Fibroblast of pulmonary artery (primary cell): ENCODE measurements around the gene RNASEH2C.
"Not testable (repeated sequence)": the region's sequence is repeated elsewhere in the genome, so short reads cannot be mapped to it uniquely, and the experiment has no call there.

Experiments
- DNase-seq: peaks from one replicate; pipeline ENCODE4 v3.0.0-alpha.2; 2010; ENCODE audit warnings: low read depth
- H3K4me3 ChIP-seq: replicated peaks from 2 replicates; pipeline ENCODE4 v1.5.1; 2011; ENCODE audit warnings: low read depth, mild to moderate bottlenecking, control low read depth, low read length, moderate library complexity
- TF ChIP-seq, protein P1 (sequence below): IDR thresholded peaks from 2 replicates; pipeline ENCODE4 v1.5.1; 2011; ENCODE audit warnings: mild to moderate bottlenecking, control low read depth, low read length, inconsistent platforms; ENCODE audit errors: missing control alignments

RNASEH2C gene

DNA sequence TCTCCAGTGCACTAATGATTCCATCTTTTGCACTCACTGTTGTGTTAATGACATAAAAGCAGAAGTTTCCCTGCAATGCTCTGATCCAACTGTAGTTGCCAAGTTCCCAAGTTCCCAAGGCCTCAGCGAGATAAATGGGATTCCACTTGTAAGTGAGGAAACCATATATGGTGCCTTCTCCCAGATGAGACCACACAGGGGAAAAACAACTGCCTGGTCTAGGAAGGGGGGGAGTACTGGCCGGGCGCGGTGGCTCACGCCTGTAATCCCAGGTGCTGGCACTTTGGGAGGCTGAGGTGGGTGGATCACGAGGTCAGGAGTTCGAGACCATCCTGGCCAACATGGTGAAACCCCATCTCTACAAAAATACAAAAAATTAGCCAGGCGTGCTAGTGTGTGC, 34.6 kb downstream of the RNASEH2C start:
- DNase-seq: no peak
- H3K4me3 ChIP-seq: no peak overlapping the region
- TF ChIP-seq, protein P1, sequence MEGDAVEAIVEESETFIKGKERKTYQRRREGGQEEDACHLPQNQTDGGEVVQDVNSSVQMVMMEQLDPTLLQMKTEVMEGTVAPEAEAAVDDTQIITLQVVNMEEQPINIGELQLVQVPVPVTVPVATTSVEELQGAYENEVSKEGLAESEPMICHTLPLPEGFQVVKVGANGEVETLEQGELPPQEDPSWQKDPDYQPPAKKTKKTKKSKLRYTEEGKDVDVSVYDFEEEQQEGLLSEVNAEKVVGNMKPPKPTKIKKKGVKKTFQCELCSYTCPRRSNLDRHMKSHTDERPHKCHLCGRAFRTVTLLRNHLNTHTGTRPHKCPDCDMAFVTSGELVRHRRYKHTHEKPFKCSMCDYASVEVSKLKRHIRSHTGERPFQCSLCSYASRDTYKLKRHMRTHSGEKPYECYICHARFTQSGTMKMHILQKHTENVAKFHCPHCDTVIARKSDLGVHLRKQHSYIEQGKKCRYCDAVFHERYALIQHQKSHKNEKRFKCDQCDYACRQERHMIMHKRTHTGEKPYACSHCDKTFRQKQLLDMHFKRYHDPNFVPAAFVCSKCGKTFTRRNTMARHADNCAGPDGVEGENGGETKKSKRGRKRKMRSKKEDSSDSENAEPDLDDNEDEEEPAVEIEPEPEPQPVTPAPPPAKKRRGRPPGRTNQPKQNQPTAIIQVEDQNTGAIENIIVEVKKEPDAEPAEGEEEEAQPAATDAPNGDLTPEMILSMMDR: no peak

DNA sequence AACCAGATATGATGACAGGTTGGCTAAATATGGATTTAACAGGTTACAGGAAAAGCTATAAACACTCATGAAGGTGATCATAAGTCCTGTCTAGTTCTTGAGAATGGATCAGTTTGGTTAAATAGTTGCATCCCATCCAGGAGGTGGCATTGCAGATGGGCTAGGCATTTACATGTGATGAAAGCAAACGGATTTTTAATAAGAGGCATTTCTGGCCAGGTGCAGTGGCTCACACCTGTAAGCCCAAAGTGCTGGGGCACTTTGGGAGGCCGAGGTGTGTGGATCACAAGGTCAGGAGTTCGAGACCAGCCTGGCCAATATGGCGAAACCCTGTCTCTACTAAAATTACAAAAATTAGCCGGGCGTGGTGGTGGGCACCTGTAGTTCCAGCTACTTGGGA, 37.1 kb downstream of the RNASEH2C start:
- H3K4me3 ChIP-seq, DNase-seq: not testable (repeated sequence)

DNA sequence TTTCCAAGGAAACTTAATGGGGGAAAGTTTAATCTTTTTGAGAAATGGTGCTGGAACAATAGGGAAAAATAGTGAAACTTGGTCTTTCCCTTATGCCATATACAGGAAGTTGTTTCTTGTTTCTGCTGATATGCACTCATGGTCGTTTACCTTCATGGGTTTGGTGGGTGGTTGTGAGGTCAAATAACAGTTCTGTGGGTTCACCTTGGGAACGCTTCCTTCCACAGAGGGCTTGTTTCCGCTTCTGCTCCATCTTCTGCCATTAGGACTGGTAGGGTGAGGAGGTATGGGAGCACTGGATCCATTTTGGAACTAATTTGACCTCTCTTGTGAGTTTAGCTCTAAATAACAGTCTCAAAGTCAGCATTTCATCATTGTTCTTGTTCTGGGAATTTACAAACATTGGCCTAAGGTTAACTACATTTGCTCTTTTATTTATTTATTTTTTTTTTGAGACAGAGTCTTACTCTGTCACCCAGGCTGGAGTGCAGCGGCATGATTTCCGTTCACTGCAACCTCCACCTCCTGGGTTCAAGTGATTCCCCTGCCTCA, 40.3 kb downstream of the RNASEH2C start:
- no peak for DNase-seq
- H3K4me3 ChIP-seq: no peak overlapping the region
- TF ChIP-seq, protein P1: no peak

DNA sequence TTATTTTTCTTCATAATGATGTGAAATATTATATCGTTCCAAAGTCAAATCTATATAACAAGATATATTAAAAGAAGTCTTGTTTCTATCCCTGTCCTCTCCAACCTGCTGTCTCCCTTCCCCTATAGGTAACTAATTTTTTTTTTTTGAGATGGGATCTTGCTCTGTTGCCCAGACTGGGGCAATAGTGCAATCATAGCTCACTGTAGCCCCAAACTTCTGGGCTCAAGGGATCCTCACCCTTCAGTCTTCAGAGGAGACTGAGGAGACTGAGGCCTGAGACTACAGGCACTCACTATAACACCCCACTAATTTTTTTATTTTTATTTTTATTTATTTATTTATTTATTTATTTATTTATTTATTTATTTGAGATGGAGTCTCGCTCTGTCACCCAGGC, 47.6 kb downstream of the RNASEH2C start:
- DNase-seq: no peak
- no peak overlapping the region for H3K4me3 ChIP-seq
- TF ChIP-seq, protein P1: no peak

DNA sequence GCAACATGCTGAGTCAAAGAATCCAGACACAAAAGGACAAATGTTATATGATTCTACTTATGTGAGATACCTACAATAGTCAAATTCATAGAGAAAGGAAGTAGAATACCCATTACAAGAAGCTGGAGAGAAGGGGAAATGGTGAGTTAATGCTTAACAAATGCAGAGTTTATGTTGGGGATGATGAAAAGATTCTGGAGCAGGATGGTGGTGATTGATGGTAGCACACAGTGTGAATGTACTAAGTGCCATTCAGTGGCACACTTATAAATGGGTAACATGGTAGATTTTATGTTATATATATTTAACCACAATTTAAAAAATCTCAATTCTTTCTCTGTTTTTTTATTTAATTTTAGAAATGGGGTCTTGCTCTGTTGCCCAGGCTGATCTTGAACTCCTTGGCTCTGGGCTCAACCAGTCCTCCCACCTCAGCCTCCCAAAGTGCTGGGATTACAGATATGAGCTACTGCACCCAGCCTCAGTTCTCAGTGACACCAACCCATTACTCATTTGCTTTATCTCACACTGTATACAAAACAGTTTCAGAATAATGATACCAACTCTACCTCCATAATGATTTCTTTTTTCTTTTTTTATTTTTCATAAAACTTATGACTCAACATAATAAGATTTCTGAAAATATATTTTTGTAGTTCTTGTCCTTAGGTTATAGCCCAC, 48.3 kb downstream of the RNASEH2C start:
- TF ChIP-seq, protein P1: no peak
- no peak for DNase-seq
- no peak overlapping the region for H3K4me3 ChIP-seq
